Suprapubic skin (tissue), 4 donors: ENCODE results near the gene RBM28.

Experiments
- CTCF ChIP-seq, 2 donors: fragments of 200-600 bp in 1 of 2; fragments of 450-650 bp in 1 of 2; sonication (generic) in 1 of 2; IDR thresholded peaks; one replicate each; pipeline ENCODE4 v1.5.1; 2016 to 2019; ENCODE audit warnings: antibody characterized with exemption in 2 of 2, mild to moderate bottlenecking in 1 of 2, moderate library complexity in 1 of 2
- EP300 ChIP-seq: sonication (generic); formaldehyde crosslinking; IDR thresholded peaks from one replicate; pipeline ENCODE4 v1.6.1; 2017; ENCODE audit warnings: antibody characterized with exemption
- POLR2AphosphoS5 ChIP-seq, 3 donors: sonication (generic); formaldehyde crosslinking; IDR thresholded peaks; one replicate each; pipeline ENCODE4 v1.6.1; 2017; ENCODE audit warnings: antibody characterized with exemption in 3 of 3

GRCh38 chr7:128255271-128255670, 88.4 kb downstream of the RBM28 start:
- TF ChIP-seq CTCF (IDR thresholded peaks at IDR 0.05) (no peak), POLR2AphosphoS5 (IDR thresholded peaks at IDR 0.05) (no peak), EP300 (no peak)
